GM19463 (cell line): Measurements from ENCODE around the gene EIF4EBP2.

ENCODE experiments used
- ATAC-seq: cut with Tn5 transposase; IDR thresholded peaks from one replicate; pipeline ENCODE4 v1.9.1; 2021; ENCODE audit warnings: mild to moderate bottlenecking, moderate library complexity; ENCODE audit not compliant: unreplicated experiment

EIF4EBP2 gene

DNA sequence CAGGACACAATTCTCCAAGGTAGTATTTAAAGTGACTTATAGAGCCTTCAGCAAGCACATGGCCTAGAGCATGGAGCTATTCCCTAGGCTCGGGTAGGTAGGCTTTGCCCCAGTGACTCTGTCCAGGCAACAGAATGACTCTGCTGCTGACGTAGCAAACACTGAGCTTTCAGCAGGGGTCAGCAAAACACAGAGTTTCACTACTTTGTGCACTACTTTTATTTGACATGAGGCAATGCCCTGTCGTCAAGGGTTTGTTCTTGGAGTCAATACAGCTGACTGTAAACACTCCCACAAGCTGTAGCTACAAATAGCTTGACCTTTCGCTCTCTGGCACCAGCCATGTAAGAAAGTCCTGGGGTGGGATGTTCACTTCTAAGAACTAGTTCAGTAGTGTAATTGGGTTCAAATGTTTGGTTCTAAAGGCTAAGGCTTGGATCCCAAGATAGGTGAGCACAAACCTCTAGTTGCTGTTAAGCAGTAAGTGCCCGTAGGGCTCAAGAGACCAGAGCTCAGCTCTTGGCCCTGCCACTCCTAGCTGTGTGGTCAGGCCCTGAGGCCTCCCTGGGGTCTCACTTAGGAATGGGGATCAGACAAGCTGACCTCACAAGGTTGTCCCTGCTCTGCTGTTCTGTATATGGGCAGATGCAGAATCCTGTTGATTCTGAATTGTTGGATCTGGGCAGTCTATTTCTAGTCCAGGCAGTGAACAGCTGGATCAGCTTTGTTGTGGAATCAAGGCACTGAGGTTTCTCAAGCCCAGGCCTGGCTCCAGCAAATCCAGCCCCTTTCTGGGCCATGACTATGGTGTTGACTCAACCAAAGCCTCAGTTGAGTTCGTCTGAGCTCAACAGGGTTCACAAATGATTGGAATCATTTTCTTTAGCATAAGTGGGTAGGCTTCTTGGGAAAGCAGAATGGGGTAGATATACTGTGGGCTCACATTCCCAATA is 26.8 kb downstream of the EIF4EBP2 start:
- ATAC-seq: no peak

DNA sequence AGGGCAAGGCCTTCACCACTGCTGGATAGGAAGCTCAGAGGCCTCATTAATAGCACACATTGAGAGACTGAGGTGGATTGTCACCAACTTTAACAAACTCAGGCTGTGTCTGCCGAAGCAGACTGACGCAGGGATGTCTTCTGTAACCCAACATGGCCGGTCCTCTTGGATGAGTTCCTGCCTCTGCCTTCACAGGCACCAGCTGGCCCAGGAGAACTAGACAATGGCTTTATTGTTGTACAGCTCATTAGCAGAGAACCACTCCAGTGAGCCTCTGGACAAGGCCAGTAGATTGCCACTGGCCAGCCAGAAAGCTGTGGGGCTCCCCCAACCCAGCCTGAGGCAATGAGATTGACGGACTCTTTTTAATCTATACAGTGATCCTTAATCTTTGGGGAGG is 28.2 kb downstream of the EIF4EBP2 start:
- no peak for ATAC-seq

DNA sequence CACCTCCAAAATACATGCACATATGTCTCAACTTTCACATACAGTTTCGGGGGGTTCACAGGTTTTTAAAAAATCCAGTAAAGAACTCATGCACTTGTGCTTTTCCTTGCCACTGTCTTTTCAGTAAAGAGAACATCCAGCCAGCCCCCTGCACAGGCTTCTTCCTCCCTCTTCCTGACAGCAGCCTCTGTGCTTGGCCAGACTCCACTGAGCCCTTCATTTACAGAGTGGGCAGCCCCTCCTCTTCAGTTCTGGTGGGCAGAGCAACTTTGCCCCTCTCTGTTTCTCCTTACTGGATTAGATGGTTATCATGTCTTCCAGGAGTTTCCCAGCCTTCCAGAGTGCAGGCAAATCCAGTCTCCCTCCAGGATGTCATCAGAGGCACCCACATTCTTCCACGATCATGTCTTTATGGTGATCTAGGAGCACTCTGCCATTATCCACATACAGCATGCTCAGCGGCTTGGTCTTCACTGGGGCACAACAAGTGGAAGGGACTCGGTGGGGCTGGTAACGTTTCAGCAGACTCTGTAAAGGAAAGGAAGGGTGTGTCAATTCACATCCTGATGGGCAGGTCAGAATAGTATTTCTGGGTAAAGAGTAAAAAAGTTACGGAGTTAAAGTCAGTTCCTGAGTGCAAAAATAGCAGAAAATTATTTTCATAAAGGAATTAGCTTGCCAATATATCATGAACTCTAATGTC is 28.8 kb downstream of the EIF4EBP2 start:
- ATAC-seq: no peak

DNA sequence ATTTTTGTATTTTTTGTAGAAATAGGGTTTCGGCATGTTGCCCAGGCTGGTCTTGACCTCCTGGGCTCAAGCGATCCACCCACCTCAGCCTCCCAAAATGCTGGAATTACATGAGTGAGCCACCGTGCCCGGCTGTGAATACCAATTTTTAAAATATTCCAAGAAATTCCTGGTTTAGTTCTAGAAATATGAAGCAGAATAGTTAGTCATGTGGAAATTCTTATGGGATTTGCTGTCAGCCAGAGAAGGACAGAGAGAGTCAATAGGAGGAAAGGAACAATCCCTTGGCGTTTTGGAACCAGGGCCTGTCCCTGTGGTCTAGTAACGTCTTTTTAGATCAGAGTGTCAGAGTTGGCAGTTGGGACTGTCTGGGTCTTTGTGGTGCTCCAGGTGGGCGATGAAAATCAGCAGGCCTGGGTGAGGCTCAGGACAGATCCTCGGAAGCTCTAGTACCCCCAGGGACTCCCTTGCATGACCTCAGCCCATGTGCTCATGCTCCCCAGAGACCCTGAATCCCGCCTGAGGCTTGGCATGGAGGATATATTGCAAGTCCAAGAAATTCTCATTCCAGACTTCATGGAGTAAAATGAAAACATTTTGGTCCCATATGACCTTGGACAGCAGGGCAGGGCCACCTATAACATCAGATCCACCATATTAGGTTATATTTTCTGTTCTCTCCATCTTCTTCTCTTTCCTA is 29.8 kb downstream of the EIF4EBP2 start:
- no peak for ATAC-seq

DNA sequence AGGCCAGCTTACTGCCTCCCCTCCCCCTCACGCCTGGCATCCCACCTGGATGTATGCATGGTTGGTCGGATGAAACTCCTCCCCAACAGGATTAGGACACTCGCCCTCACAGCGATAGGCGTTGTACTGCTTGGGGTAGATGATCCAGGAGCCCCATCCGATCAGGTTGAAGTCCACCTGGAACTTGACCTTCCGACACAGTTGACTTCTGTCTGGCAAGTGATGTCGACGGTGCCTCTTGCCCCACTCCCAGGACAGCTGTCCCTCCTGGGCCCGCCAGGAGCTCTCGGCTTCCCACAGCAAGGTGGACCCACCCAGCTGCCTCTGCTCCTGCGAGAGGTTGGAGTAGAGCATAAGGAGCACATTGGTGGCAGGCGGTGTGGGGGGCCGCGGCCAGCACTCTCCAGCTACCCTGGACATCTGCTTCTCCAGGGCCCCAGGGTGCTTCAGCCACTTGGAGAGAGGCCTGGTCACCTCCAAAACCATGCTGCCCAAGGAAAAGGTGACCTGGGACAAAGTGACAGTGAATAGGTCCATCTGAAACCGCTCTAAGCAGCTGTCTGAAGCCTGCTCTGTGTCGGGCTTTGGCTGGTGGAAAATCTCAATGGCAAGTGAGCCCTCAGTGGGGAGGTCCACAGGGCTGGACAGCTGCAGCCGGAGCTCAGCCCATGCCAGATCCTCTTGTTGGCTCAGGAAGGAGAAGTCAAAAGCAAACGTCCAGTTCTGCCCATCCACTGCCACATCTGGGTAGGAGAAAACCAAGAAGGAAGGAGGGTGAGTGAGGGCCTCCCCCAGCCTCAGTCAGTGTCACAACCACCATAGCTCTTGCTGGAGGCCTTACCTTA is 31.5 kb downstream of the EIF4EBP2 start:
- no peak for ATAC-seq

DNA sequence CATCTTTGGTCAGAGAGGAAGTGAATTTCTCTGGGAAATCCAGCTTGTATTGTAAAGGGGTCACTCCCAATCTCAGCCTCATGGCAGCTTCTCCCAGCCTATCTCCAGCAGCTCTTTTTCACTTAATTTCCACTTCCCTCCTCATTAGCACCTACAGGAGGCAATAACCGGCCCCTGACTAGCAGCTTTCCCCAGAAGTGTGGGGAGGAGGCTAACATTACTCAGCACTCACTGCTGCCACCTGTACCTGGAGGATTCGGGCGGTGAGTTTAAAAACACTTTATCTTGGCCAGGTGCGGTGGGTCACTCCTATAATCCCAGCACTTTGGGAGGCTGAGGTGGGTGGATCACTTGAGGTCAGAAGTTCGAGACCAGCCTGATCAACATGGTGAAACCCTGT is 33.8 kb downstream of the EIF4EBP2 start:
- no peak for ATAC-seq

DNA sequence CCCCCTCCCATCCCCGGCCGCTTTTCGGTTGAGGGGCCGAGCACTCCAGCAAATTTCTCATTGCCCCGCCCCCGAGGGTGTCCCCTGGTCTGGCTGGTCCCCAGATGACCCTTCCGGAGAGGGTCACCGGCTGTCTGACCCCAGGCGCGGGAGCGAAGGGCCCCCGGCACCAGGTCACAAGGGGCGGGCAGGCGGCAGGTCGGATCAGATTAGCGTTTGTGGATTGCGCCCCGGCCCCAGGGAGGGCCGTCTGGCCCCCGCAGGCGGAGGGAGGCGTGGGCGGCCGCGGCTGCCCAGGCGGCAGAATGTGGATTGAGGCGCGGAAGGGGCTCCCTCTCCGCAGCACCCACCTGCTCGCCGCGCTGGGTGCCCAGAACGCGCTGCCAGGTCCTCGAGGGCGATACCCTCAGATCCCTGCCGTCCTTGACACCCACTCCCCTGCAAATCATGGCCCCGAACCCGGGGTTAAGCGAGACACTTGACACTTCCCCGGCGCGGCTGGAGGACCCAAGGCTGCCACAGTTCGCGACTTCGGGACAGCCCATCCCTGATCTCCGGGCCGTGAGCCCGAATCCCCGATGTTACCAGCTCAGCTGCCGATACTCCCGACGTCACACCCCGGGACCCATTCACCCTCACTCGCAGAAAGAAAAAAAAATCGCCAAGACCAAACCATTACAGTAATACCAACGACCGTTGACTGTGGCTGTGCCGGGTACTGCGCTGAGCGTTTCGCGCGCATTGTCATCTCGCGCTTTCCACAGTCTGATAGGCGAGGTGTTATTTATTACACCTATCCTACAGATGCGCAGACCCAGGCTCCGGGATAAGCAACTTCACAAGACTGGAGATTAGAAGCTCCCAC is 36.6 kb downstream of the EIF4EBP2 start:
- ATAC-seq: no peak

DNA sequence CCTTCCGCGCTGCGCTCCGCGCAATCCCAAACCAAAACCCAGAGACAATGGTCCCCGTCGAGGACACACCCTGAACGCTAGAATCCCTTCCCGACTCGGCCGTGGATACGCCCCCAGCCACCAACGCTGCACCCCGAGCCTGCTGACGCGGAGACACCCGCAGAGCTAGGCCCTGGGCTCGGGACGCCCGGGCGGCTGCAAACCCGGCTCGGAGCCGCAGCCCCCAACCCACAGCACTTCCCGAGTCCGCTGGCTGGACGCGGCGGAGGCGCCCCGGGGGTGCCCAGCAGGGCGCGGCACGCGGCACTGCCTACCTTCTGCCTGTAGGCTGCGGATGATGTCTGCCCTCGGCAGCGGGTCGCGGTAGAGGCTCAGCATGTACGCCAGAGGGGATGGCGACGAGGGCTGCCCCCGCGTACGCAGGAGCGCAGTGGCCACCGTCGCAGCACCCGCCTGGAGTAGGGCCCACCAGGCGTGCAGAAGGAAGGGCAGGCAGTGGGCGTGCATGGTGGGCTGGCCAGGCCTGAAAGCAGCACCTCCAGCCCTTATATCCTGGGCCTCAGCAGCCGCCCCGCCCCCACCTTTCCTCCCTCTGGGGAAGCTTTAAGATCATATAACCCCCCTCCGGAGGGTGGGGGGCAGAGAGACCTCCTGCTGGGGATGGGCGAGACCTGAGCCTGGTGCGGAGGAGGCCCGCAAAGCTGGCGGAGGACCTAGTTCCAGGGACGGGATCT is 37.4 kb downstream of the EIF4EBP2 start, which contains the start of gene NODAL:
Gene NODAL (minus strand): TSS at position 521 of the 734 bp plus-strand sequence. CDS start 14 bp downstream, at position 507.
- no peak for ATAC-seq

DNA sequence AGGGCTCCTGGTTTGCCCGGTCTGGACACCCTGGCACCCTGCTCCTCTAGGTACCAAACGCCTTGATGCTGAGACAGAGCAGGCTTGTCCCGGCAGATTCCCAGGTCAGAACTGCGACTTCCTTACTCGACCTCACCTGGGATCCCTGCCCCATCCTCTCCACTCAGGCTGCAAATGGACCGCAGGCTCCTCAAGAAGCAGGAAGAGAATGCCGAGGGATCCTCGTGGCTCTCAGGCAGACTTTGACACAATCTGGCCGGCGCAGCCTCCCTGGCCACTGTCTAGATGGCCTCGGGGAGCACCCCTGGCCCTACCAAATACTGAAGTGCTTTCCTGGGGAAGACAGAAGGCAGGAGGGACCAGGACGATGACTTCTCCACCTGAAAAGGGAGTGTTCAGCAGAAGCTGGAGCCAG is 38.0 kb downstream of the EIF4EBP2 start:
- ATAC-seq: no peak

DNA sequence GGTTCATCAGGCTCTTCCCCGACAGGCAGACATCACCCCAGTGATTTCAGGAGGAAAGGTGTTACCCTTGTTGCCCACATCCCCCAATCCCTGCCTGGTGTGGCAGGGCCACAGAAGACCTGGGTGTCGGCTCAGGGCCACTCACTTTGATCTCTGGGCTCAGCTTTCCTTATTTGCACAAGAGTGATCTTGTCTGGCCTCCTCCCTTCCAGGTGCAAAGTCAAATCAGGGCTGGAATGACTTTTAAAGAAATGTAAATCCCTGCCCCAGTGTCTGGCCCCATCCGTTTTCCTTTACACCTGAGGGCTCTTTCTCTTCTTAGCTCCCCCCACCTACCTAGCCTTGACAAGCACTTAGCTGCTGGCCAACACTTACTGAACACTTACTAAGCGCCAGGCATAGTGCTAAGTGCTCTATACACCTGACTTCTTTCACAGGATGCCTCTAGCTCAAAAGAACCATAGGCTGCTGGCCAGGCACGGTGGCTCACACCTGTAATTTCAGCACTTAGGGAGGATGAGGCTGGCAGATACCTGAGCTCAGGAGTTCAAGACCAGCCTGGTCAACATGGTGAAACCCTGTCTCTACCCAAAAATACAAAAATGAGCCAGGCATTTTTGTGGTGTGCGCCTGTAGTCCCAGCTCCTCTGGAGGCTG is 38.5 kb downstream of the EIF4EBP2 start:
- no peak for ATAC-seq

DNA sequence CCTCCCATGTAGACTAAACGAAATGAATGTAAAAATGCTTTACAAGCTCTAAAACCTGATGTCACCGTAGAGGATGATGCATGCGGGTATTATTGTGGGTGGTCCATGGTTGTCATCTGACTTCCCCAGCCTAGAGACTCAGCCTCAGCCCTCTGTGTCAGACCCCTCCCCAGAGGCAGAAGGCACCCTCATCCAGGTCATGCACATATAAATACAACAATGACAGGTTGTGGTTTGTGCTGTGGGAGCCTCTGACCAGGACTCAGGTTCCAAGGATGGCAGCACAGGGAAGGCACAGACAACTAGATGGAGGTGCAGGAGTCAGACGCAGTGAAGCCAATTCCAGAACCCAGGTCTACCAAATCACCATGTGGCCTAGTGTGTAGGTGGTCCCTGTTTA is 40.8 kb downstream of the EIF4EBP2 start:
- ATAC-seq: no peak

DNA sequence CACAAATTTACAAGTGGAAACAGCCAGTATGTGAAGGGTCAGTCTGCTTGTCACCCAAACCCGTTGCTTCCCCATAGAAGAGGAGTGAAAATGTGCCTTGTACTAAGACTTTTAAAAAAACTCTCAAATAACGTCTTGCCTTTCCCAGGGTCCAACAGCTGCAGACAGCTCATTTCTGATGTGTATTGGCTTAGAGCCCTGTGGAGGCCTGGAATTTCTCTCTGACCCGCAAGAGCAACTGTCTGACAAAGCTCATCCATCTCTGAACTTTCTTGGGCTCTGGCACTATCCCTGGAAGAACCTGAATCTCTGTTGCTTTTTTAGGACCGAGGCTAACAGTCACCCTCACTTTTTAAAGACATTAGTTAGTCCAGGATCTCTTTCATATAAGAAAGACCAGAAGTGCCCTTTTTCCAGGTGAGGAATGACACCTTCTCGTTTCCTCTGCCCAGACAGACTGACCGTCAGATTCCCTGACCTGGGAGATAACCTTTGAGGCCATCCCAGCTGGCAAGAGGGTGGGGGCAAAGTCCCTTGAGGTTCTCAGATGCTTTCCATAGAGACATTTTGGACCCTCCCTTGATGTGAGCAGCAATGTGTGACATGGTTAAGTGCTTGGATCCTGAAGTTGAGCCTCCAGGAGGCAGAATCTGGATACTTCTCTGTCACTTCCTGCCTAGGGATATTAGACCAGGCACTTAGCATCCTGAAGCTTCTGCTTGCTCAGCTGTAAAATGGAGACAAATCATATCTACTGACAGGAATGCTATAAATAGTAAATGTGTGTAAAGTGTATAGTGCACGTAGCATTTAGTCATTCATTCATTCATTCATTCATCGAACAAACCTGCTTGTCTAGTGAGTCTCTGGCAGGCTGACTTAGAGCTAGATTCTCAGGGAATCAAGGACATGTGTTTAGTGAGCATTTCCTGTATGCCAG is 42.0 kb downstream of the EIF4EBP2 start:
- ATAC-seq: no peak

DNA sequence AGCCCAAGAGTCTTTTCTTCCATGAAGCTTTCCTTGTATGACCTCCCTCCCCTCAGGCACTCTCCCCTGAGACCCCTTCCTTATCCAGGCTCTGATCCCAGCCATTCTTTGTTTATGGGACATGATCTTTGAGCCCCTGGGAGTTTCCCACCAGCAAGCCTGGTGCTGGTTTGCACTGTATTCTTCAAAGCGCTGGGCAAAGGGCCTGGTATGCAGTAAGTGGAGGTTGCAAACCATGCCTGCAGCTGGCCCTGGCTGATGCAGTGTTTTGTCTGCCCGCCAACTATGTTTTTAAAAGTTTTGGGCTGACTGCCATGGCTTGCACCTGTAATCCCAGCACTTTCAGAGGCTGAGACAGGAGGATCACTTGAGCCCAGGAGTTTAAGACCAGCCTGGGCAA is 44.3 kb downstream of the EIF4EBP2 start:
- ATAC-seq: no peak

DNA sequence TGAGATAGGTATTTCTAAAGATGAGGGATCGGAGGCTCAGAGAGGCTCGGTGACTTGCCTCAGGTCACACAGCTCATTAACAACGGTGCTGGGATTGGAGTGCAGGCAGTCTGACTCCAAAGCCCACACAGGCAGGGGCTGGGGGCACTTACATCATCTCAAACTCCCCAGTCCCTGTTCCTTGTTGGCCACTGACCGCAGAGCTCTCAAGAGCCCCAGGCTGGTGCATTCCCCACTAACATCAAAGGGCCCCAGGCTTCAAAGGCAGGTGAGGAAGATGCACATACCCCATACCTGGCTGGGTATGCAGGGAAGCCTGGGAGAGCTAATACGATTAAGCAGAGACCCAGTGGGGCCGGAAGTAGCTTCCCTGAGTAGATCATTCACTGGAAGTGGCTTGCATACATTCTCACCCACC is 51.3 kb downstream of the EIF4EBP2 start:
- ATAC-seq: no peak

DNA sequence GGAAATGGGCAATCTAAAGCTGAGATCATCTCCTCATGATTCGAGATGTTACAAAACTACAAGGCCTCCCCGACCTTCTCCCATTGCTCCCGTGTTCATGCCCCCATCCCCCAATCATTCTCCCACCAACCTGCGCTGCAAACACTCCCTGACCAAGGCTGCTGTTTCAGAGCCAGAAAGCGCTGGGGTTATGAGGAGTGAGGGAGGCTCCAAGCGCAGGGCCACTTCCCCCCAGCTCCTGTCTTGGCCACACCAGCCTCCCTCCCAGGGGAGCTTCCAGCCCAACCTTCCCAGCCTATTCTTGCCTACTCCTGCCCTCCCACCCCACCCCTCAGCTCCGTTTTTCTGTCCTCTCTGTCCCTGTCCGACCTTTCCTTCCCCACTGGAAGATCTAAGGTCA is 52.2 kb downstream of the EIF4EBP2 start:
- no peak for ATAC-seq

DNA sequence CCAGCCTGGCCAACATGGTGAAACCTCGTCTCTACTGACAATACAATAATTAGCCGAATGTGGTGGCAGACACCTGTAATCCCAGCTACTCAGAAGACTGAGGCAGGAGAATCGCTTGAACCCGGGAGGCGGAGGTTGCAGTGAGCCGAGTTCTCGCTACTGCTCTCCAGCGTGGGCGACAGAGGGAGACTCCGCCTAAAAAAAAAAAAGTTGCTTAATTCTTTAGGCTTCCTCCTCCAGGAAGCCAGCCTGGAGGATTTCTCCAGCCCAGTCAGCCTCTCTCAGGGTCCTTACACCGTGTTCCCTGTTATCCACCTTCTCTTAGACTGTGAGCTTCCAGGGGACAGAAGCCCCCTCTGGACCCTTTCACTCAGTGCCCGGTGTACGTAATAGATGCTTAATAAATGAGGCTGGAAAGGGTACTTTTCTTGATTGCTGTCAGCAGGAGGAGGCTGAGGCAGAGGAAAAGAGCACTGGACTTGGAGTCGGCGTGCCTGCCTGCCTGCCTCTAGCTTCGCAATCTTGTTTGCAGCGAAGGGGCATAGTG is 53.9 kb downstream of the EIF4EBP2 start:
- ATAC-seq: no peak
